Immature natural killer cell (primary cell): ENCODE data around the gene SMARCC1. TPM values are rescaled to one million over a fixed set of nuclear protein-coding genes. Genes with fewer than 3 reads are reported as not detected.

Experiments
- DNase-seq, 3 donors: peaks; one replicate each; pipeline ENCODE4 v3.0.0; 2022; ENCODE audit warnings: mixed read lengths in 1 of 3
- H3K27ac Mint-ChIP-seq, 6 donors: one replicate each; pipeline ENCODE4 v1.8.0; 2020; ENCODE audit warnings: mixed read lengths in 6 of 6, mild to moderate bottlenecking in 5 of 6, inconsistent platforms in 4 of 6, moderate library complexity in 3 of 6
- H3K27me3 Mint-ChIP-seq, 3 donors: one replicate each; pipeline ENCODE4 v1.8.0; 2020 to 2021; ENCODE audit warnings: low read depth in 3 of 3, mild to moderate bottlenecking in 3 of 3, mixed read lengths in 3 of 3, moderate library complexity in 3 of 3, inconsistent platforms in 1 of 3
- H3K36me3 Mint-ChIP-seq, 3 donors: one replicate each; pipeline ENCODE4 v1.8.0; 2020; ENCODE audit warnings: mixed read lengths in 3 of 3, inconsistent platforms in 2 of 3, mild to moderate bottlenecking in 2 of 3
- H3K4me1 Mint-ChIP-seq, 2 donors: one replicate each; pipeline ENCODE4 v1.8.0; 2020; ENCODE audit warnings: inconsistent platforms in 2 of 2, mild to moderate bottlenecking in 2 of 2, mixed read lengths in 2 of 2, moderate library complexity in 1 of 2
- H3K4me3 Mint-ChIP-seq, 5 donors: one replicate each; pipeline ENCODE4 v1.8.0; 2020; ENCODE audit warnings: mild to moderate bottlenecking in 5 of 5, mixed read lengths in 5 of 5, inconsistent platforms in 3 of 5, moderate library complexity in 3 of 5
- H3K9me3 Mint-ChIP-seq, 6 donors: one replicate each; pipeline ENCODE4 v1.8.0; 2020; ENCODE audit warnings: mild to moderate bottlenecking in 6 of 6, mixed read lengths in 6 of 6, inconsistent platforms in 4 of 6, moderate library complexity in 3 of 6
- polyA plus RNA-seq, 3 donors: library from polyadenylated mRNA; unstranded; fragments of 300-500 nt; fragmentation: Illumina TruSeq; gene quantifications; one replicate each; pipeline ENCODE4 v1.2.3, GENCODE V29; 2021

The SMARCC1 gene
- polyA plus RNA-seq, 3 donors from 2014 or later, result 28.4 to 85.4 (median 54.3) TPM

- H3K4me3 Mint-ChIP-seq, result no peak overlapping the region
- H3K9me3 Mint-ChIP-seq, result no peaks in the 10 kb centered on the region
- peaks cover 0 to 7% (median 3%) of the 10 kb centered on the region in 3 donors for H3K27me3 Mint-ChIP-seq
- no peaks in the 10 kb centered on the region for H3K4me1 Mint-ChIP-seq
- no peaks in the 10 kb centered on the region for H3K36me3 Mint-ChIP-seq
- no peak overlapping the region for H3K27ac Mint-ChIP-seq
- no peak for DNase-seq
These were observed 239.1 kb downstream of the SMARCC1 start for GRCh38 chr3:47542471-47543173.

GRCh38 chr3:47541583-47542108, 240.0 kb downstream of the SMARCC1 start:
- Mint-ChIP-seq H3K36me3 (no peaks in the 10 kb centered on the region), H3K4me3 (no peak overlapping the region), H3K9me3 (no peaks in the 10 kb centered on the region), H3K27me3 (peaks cover 0 to 7% (median 3%) of the 10 kb centered on the region in 3 donors), H3K27ac (no peak overlapping the region), H3K4me1 (no peaks in the 10 kb centered on the region)
- no peak for DNase-seq

GRCh38 chr3:47540281-47540680, 241.4 kb downstream of the SMARCC1 start:
- H3K9me3 Mint-ChIP-seq, result no peaks in the 10 kb centered on the region
- H3K4me1 Mint-ChIP-seq, result peaks cover 0 to 2% of the 10 kb centered on the region in 2 donors
- no peak overlapping the region for H3K4me3 Mint-ChIP-seq
- DNase-seq, result no peak
- H3K27me3 Mint-ChIP-seq, result peaks cover 0 to 5% (median 1%) of the 10 kb centered on the region in 3 donors
- no peak overlapping the region for H3K27ac Mint-ChIP-seq
- H3K36me3 Mint-ChIP-seq, result no peaks in the 10 kb centered on the region

GRCh38 chr3:47536967-47537366, 244.7 kb downstream of the SMARCC1 start:
- no peak overlapping the region for H3K4me3 Mint-ChIP-seq
- no peaks in the 10 kb centered on the region for H3K9me3 Mint-ChIP-seq
- peaks cover 0 to 2% of the 10 kb centered on the region in 2 donors for H3K4me1 Mint-ChIP-seq
- no peak for DNase-seq
- no peaks in the 10 kb centered on the region for H3K36me3 Mint-ChIP-seq
- peaks cover 0 to 5% (median 1%) of the 10 kb centered on the region in 3 donors for H3K27me3 Mint-ChIP-seq
- H3K27ac Mint-ChIP-seq, result no peak overlapping the region

GRCh38 chr3:47536221-47536891, 245.3 kb downstream of the SMARCC1 start:
- DNase-seq, result no peak
- no peaks in the 10 kb centered on the region for H3K36me3 Mint-ChIP-seq
- H3K27ac Mint-ChIP-seq, result no peak overlapping the region
- no peaks in the 10 kb centered on the region for H3K9me3 Mint-ChIP-seq
- H3K4me1 Mint-ChIP-seq, result peaks cover 0 to 2% of the 10 kb centered on the region in 2 donors
- H3K27me3 Mint-ChIP-seq, result peaks cover 0 to 1% (median 0%) of the 10 kb centered on the region in 3 donors
- H3K4me3 Mint-ChIP-seq, result no peak overlapping the region

Other genes starting within 250 kb of the SMARCC1 start
- gene CSPG5, start 203.0 kb downstream of the SMARCC1 start, polyA plus RNA-seq, result not detected
- 10 to 100 TPM; 23.2 to 44.4 (median 28.0) TPM for gene DHX30, start 21.2 kb upstream of the SMARCC1 start, polyA plus RNA-seq
- 10 to 100 TPM in 2 of 3 donors, 1 to 10 TPM in 1; 4.4 to 64.2 (median 17.4) TPM for gene MAP4, start 234.5 kb upstream of the SMARCC1 start, polyA plus RNA-seq